DMS 273 treated with DMSO at 0.1 percent for 48 hours (cell line): ENCODE data around the gene LITAF.
"Not testable (repeated sequence)": the region's sequence is repeated elsewhere in the genome, so short reads cannot be mapped to it uniquely, and the experiment has no call there.

Experiments
- DNase-seq: peaks from one replicate; lab custom pipeline; 2025; lab: John Stamatoyannopoulos, UW

LITAF gene

DNA sequence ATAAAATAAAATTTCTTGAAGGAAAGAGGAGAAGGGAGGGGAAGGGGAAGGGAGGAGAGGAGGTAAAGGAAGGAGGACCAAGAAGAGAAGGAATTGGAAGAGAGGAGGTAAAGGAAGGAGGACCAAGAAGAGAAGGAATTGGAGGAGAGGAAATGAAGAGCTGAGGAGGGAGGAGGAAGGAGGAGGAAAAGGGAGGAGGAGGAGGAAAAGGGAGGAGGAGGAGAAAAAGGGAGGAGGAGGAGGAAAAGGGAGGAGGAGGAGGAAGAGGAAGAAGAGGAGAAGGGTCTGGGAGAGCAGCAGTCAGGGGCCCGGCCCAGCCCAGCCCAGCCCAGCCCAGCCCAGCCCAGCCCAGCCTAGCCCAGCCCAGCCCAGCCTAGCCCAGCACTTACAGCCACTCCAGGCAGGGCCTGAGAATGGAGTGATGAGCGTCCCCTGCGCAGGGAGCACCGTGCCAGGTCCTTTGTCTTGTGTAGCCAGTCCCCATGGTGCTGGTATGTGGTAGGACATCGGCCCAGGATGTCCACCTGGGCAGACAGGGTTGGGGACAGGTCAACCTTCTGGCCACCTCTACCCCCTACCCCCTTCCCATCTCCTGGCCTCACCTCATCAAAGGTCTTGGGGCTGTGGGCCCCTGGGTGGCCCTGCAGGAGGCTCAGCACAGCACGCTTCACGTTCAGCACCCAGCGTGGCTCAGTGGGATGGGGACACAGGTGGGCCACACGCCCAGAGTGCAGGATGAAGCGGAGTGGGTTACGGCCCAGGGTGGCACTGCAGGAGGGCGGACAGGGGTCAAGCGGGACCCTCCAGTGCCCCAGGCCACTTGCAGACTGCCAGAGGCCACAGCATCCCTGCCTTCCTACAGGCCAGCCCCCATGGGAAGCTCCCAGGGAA lies 70.9 kb downstream of the LITAF start:
- no peak for DNase-seq

DNA sequence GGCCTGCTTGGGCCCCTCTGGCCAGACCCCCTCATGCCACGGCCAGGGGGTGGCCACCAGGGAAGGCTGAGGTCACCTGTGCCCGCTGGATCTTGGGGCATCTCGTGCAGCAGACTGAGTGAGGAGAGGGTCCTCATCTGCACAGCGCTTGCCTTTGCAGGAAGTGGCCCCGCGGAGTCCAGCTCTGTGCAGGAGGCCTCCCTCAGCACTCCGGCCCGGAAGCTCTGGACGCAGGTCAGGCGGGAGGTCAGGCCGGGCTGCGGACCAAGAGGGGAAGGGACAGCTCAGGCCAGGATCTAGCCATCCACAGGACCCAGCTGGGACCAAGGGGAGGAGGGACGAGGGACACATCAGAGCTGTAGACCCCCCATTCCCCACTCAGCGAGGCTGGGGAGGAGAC lies 72.4 kb downstream of the LITAF start:
- no peak for DNase-seq

DNA sequence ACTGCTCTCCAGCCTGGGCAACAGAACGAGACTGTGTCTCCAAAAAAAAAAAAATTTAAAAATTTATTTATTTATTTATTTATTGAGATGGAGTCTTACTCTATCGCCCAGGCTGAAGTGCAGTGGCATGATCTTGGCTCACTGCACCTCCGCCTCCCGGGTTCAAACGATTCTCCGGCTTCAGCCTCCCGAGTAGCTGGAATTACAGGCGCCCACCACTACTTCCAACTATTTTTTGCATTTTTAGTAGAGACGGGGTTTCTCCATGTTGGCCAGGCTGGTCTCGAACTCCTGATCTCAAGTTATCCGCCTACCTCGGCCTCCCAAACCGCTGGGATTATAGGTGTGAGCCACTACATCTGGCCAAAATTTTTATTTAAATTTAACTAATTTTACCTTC lies 73.4 kb downstream of the LITAF start:
- DNase-seq, result not testable (repeated sequence)

DNA sequence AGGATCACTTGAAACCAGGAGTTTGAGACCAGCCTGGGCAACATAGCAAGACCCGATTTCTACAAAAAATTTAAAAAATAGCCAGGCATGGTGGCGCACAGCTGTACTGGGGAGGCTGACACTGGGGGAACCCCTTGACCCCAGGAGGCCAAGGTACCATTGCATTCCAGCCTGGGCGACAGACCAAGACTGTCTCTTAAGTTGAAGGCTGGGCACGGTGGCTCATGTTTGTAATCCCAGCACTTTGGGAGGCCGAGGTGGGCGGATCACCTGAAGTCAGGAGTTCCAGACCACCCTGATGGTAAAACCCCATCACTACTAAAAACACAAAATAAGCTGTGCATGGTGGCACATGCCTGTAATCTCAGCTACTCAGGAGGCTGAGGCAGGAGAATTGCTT lies 74.9 kb downstream of the LITAF start:
- no peak for DNase-seq

DNA sequence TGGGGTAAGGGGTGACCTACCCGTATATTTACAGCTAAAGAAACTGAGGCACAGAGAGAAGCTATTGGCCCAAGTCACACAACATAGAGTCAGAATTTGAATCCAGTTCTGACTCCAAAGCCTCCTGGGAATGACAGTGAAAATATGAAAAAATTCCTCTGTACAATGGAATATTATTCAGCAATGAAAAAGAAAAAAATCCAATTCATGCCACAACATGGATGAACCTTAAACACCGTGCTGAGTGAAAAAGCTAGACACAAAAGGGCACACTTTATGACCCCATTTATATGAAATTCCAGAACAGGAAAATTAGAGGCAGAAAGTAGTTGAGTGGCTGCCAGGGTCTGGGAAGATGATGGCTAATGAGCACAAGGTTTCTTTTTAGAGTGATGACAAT lies 75.4 kb downstream of the LITAF start:
- no peak for DNase-seq

DNA sequence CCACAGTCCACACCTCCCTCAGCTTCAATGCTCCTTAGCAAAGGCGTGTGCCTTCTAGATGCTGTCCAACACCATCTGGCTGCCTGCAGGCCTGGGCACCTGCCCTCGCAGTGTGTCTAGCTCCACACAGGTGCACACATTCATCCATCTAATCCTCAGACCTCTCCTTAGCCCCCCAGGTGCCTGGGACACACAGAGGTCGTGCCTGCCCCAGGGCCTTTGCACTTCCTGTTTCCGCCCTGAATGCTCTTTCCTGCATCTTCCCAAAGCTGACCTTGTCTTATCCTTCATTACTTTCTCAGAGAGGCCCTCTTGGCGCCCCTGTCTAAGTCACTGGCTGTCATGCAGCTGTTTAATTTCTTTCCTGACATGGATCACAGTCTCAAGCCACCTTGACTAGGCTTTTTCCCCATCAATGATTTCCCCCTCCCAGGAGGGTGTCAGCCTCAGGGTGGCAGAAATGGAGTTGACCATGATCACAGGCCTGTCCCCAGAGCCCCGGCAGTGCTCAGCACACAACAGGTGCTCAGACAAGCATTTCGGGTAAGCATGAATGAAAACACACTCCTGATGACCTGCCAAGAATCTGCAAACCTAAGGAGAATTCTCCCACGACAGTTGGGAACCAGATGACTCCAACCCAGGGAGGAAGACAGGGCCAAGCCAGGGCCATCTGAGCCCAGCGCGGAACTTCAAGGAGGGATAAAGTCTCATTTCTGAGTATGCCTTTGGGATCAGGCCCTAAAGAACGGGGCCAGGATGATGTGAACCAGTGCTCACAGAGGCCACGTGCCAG lies 76.3 kb downstream of the LITAF start:
- DNase-seq, result no peak

DNA sequence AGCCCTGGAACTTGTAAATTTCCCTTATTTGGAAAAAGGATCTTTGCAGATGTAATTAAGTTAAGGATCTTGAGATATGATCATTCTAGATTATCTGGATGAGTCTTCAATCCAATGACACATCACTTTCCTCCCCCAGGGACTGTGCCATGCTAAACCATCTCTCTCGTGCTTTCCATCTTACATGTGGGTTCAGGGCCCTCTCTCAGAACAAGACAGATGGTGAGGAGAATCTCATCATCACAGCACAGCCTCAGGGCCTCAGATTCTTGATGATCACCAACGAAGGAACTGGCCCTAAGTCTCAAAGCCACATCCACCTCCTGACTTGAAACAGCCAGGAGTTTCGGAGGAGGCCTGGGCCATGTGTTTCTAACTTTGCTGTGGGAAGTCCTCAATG lies 78.7 kb downstream of the LITAF start:
- DNase-seq, result no peak

DNA sequence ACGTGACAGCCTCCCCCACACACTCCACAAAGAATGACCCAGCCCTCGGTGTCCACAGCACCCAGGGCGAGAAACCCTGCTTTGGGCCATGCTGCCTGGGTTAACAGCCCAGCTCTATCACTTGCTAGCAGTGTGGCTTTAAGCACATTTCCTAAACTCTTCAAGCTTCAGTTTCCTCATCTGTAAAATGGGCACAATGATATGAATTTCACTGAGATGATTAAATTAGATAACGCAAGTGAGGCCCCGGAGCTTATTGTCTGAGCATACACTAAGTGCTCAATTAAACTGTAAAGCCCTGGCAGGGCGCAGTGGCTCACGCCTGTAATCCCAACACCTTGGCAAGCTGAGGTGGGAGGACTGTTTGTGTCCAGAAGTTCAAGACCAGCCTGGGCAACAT lies 79.4 kb downstream of the LITAF start:
- no peak for DNase-seq

DNA sequence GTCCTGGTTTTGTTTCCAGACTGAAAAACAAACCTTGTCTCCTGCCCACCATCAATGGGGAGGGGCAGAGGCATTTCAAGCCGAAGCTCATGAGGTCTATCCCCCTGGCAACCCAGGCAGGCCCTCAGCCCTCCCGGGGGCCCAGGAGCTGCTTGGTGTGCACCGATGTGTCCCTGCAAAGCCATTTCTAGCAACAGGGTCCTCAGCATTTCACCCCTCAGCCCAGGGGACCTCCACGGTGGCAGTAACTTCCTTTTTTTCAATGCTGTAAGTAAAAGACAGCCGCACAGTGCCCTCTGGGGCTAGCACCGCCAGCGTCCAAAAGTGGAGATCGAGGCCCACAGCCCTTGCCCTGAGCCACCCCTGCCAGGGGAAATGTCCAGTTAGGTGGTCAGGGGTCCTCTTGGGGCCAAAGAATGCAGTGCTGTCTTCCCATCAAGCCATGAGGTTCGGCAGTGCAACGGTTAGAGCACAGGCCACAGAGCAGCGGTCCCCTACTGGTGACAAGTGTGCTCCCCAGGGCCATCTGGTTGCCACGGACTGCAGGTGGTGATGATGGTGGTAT lies 79.9 kb downstream of the LITAF start:
- DNase-seq, result no peak

DNA sequence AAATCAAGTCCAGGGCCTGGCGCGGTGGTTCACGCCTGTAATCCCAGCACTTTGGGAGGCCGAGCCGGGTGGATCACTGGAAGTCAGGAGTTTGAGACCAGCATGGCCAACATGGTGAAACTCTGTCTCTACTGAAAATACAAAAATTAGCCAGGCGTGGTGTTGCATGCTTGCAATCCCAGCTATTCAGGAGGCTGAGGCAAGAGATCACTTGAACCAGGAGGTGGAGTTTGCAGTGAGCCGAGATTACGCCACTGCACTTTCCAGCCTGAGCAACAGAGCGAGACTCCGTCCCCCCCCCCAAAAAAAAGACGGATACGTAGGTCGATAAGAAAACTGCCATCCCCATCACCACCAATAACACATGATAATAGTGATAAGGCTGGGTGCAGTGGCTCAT lies 82.5 kb downstream of the LITAF start:
- DNase-seq, result not testable (repeated sequence)

DNA sequence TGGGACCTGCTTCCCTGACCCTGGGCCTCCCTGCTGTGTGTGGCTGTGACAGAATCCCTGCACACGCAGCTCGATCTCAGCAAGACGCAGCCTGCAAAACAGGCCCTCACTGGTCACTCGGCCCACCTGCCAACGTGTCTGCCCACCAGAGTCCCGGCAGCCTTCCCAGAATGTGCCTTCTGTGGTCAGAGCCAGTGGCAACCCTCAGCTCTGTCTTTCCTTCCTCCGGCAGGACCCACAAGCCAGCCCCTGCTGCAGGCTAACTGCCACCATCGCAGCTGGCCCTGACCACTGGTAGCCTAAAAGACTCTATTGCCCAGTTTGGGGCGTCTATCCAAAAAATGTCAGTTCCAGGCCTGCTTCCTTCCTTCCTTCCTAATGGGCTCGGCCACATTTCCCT lies 83.2 kb downstream of the LITAF start:
- DNase-seq, result no peak

DNA sequence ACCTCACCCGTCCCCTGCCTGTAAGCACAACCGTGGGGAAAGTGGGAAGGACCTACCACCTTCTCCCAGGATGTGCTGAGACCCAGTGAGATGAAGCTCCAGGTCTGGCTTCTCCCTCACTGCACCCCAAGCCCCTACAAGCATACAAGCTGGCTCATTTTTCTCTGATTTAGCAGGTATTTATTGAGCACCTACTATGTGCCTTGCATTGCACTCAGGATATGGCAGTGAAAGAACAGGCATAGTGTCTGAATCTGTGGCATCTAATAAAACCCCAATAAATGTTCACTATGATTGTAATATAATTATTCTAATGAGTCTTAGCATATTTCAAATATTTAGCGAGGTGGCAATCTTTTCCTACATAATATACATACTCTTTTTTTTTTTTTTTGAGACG lies 84.5 kb downstream of the LITAF start:
- no peak for DNase-seq

DNA sequence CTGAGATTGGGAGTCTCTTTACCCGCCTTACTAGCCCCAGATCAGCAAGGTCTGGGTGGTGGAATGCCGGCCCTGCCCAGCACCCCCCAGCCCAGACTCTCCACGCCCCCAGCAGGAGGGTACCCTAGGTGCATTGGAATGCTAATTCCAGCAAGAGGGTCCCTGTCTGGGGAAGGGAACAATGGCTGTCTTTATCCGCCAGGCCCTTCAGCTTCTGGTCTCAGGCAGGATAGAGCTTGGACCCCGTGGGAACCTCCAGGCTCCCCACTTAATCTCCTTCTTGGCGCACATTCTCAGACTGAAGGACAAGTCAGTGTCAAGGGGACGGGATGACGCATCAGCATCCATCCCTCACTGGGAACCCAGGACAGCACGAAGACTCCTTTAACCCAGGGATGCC lies 85.1 kb downstream of the LITAF start:
- DNase-seq, result no peak

DNA sequence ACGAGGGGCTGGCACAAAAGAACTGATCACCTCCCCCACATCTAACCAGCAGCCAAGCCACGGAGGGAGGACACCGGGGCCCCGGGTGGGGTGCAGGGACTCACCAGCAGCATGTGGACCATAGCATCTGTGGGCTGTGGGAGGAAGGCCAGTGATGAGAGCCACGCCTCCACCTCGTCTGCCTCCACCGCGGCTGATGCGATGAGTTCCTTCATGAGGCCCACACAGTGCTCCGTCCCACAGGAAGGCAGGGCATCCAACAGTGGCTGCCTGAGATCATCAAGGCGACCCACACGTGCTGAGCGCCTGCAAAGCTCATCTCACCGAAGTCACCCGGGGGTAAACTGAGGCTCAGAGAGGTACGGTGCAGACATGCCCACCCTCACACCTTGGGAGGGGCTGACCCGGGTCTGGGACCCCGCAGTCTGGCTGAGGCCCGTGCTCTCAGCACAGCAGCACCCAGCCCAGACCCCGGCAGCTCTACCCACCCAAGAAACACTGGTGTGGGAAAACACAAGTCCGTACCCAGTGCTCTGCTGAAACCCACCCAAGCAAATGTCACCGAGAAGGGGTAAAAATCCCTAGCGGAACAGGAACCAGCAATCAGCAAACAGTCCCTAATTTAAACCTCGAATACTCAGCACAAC lies 85.9 kb downstream of the LITAF start:
- no peak for DNase-seq

DNA sequence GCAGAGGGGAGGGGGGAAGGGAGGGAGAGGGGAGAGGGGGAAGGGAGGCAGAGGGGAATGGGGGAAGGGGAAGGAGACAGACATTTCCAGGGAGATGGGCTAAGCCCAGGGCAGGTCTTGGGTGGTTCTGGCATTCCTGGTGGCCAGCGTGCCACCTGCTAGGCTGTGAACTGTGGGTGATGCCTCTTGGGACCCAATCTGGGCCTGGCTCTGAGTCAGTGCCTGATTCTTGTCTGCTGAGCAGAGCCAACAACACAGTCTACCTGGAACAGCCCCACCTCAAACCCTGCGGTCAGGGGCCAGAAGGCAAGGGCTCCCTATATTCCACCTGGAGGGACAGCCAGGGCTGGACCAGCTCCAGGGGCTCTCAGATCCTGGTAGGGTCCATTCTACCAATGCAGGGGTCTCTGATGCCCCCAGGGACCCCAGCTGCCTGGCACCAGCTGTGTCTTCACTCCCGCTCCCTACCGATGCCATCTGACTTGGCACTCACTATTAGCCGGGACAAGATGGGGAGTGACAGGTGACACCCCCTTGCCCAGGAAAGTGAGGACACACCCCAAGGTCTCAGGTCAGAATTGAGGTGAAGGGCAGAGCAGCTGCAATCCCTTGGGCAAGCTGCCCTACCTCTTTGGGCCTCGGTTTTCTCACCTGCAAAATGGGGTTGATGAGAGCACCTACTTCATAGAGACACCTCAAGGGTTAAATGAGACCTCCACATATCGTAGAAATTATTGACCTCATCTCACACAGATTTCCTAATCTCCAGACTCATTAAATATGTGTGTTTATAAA lies 87.2 kb downstream of the LITAF start:
- DNase-seq, result no peak

DNA sequence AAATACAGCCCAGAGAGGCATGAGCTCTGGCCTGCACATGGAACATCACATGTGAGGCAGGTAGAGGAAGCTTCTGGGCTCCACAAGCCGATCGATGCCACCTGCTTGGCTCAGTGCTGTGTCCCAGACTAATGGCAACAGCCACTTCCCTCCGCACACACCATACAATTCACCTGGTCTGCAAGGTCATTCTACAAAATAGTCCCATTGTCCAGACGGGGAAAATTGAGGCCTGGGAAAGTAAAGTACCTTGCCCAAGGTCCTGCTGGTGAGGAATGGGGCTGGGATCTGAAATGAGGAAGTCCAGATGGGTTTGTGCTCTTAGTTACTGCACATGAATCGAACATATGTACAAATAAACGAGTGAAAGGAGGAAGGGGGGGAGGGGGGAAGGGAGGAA lies 88.0 kb downstream of the LITAF start:
- no peak for DNase-seq

DNA sequence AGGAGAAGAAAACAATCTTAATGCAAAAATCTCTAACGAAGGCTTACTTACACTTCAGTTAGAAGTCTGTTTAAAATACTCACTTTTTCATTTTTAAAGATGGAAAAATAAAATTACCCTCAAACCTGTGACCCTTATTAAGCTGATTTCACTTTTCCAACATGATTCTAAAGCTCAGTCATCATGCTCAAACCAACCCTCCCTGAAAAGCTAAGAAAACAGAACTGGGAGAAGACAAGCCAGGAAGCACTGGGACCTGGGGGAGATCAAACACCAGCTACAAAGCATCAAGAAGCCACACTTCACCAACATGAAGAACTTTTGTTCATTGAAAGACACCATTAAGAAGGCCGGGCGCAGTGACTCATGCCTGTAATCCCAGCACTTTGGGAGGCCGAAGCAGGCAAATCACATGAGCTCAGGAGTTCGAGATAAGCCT lies 88.8 kb downstream of the LITAF start:
- DNase-seq, result peak; percentile 33
